Measurements from ENCODE around the gene LBP.

DNA sequence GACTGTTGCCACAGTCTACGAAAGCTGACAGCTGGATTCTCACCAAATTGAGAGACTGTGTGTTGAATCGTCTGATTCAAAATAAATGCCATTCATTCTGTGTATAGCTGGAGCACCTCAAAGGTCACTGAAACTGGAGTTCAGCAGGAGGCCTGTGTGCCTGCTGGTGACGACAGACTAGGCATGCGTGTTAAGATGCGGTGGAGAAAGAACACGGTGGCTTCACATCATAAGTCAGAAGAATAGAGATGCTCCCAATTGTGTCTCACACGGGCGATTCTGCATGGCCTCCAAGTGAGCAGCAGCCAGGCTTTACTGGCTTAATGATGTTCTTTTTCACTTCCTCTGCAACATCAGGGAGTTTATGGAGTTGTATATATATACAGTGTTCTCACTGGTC, 56.5 kb downstream of the LBP start:
- no peak for TF ChIP-seq POLR2A (IDR thresholded peaks at IDR 0.05; ENCODE audit: low read depth, low read length)
- no peak for TF ChIP-seq TAF1 (IDR thresholded peaks at IDR 0.05; ENCODE audit: borderline replicate concordance, low read depth, low read length)
- TF ChIP-seq POLR2AphosphoS5 (IDR thresholded peaks at IDR 0.05; ENCODE audit: low read depth, low read length) = no peak
